CD1c-positive myeloid dendritic cell (primary cell): Measurements from ENCODE around the gene TMEM43.

ENCODE experiments used
- DNase-seq: peaks from one replicate; pipeline ENCODE4 v3.0.0-alpha.2; 2016; ENCODE audit errors: extremely low spot score

TMEM43 gene

DNA sequence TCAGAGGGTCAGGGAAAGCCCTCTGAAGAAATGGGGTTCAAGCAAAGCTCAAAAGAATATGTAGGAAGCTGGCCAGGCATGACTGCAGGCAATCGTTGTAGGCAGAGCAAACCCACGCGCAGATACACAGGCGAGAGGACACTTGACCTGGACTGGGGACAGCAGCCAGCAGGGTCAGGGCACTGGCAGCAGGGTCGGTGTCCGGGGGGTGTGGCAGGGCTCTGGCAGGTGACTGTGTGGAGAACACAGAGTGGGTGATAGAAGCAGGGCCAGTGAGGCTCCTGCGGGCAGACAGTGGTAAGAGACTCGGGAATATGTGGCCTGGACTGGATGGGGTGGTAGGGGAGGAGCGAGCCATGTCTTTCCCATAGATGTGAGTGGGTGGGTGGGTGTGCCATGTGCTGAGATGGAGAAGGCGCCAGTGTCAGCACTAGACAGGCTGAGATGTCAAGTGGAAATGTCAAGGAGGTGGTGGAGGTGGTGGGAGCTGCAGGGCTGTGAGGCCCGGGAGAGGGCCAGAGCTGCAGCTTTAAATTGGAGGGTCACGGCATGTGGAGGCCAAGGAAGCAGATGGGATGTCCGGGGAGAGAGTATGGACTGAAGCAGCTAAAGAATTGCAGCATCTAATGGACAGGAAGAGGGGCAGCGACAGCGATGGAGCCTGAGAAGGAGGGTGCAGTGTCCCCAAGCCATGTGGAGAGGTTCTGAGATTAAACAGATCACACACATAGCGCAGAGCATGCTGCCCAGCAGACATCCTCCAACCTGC, 13.4 kb downstream of the TMEM43 start:
- DNase-seq, result no peak

DNA sequence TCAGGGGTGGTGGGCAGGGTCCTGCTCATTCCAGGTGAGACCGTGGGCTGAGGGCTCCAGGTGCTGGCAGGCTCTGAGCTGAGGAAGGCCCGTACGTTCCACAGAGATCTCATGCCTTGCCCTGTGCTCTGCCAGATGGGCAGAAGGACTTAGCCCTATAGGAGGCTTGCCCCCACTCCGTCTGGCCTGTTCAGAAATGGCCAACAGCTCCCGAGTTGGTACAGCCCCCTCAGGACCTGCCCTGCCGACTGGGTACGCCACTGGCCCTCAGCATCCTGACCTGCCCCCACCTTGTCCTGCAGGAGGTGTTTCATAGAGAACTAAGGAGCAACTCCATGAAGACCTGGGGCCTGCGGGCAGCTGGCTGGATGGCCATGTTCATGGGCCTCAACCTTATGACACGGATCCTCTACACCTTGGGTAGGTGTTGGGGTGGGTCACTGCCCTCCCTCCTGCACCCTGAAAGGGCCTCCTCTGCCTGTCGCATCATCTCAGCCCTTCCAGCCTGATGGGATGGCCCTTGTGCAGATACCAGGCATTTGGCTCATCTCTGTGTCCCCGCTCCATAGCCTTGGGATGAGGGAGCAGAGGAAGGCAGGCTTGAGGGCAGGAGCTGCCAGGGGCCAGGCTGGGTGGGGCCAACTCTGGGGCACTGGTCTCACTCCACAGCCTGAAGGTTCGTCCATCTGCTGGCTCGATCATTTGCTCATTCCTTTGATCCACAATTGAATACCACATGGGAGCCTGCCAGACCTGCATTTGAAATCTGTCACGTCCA, 14.2 kb downstream of the TMEM43 start:
- DNase-seq, result no peak

DNA sequence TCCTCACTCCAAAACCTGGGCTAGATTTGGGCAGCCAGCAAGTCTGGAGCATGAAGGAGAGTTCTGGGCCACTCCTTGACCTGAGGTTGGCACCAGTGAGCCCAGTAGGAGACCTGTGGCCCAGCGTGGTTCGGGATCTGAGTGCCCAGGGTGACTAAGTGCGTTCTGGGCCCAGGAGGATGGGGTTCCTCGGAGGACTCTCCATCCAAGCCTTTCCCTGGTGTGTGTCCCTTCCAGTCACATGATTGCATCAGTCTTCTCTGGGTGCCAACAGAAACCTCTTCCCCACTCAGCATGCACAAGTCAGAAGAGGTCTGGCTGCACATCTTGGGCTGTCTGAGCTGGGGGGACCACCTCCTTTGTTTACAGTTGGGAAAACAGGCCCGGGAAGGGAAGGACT, 14.9 kb downstream of the TMEM43 start:
- no peak for DNase-seq

DNA sequence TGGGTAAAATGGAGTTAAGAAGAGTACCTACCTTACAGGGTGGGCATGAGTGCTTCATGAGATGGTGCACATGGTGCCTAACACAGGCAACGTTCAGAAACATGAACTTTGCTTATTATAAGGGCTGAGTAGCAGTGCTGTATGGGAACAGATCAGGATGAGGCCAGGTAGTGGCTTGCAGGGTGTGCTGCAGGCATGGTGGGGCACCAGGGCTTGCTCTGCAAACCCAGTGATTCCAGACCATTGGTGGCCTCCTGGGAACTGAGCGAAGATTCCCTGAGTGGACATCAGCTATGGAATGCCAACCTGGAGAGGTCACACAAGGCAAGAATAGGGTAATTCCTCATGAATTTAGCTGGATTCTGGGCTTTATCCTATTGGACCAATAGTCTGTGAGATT, 15.8 kb downstream of the TMEM43 start:
- DNase-seq, result no peak

DNA sequence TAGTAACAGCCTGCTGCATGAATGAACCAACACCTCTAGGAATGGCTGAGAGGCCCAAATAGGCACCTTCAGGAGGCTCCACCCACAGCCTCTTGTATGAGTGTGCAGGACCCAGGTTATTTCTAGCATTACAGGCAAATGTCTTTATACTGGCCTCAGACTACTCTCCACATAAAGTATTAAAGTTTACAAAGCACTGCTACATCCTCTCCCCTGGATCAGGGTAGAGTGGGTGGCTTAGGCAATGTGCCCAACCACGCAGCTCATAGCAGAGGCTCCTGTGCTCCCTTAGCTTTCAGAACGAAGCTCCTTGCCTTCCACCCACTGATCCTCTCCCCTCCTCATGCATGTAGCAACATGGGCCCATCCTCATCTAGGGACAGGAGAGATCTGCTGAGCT, 16.3 kb downstream of the TMEM43 start:
- peak; percentile 38 for DNase-seq

DNA sequence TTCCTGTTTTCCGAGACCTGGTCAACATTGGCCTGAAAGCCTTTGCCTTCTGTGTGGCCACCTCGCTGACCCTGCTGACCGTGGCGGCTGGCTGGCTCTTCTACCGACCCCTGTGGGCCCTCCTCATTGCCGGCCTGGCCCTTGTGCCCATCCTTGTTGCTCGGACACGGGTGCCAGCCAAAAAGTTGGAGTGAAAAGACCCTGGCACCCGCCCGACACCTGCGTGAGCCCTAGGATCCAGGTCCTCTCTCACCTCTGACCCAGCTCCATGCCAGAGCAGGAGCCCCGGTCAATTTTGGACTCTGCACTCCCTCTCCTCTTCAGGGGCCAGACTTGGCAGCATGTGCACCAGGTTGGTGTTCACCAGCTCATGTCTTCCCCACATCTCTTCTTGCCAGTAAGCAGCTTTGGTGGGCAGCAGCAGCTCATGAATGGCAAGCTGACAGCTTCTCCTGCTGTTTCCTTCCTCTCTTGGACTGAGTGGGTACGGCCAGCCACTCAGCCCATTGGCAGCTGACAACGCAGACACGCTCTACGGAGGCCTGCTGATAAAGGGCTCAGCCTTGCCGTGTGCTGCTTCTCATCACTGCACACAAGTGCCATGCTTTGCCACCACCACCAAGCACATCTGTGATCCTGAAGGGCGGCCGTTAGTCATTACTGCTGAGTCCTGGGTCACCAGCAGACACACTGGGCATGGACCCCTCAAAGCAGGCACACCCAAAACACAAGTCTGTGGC, 16.9 kb downstream of the TMEM43 start:
- peak; percentile 82 for DNase-seq

DNA sequence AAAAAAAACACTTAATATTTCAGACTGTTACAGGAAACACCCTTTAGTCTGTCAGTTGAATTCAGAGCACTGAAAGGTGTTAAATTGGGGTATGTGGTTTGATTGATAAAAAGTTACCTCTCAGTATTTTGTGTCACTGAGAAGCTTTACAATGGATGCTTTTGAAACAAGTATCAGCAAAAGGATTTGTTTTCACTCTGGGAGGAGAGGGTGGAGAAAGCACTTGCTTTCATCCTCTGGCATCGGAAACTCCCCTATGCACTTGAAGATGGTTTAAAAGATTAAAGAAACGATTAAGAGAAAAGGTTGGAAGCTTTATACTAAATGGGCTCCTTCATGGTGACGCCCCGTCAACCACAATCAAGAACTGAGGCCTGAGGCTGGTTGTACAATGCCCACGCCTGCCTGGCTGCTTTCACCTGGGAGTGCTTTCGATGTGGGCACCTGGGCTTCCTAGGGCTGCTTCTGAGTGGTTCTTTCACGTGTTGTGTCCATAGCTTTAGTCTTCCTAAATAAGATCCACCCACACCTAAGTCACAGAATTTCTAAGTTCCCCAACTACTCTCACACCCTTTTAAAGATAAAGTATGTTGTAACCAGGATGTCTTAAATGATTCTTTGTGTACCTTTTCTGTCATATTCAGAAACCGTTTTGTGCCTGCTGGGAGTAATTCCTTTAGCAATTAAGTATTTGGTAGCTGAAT, 17.9 kb downstream of the TMEM43 start:
- DNase-seq, result peak; percentile 71

DNA sequence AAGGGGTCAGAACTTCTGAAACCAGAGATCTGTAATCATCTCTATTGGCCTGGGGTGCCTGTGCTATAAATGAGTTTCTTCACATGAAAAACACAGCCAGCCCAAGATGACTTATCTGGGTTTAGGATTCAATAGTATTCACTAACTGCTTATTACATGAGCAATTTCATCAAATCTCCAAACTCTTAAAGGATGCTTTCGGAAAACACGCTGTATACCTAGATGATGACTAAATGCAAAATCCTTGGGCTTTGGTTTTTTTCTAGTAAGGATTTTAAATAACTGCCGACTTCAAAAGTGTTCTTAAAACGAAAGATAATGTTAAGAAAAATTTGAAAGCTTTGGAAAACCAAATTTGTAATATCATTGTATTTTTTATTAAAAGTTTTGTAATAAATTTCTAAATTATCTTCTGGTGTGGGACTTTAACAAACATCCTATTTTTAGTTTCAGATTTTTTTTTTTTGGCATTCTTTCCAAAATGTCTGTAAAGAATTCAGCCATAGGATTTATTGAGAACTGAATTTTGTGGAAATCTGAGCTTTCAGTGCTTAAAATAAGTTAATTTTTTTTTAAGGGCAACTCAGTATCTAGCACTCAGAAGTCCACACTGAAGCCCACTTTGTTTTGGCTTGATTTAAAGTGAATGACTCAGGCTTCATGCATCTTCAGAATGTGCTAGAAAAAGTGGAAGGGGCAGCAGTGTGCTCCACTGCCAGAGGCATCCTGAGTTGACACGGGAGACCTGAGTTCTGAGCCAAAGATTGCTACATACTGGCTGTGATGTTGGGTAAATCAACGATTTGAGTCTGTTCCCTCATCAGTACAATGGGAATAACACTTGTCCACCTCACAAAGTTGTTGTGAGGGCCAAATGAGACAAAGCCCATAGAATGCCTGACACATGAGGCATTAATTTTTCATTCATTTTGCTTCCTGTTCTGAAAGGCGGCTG, 18.7 kb downstream of the TMEM43 start:
- DNase-seq, result peak; percentile 72

DNA sequence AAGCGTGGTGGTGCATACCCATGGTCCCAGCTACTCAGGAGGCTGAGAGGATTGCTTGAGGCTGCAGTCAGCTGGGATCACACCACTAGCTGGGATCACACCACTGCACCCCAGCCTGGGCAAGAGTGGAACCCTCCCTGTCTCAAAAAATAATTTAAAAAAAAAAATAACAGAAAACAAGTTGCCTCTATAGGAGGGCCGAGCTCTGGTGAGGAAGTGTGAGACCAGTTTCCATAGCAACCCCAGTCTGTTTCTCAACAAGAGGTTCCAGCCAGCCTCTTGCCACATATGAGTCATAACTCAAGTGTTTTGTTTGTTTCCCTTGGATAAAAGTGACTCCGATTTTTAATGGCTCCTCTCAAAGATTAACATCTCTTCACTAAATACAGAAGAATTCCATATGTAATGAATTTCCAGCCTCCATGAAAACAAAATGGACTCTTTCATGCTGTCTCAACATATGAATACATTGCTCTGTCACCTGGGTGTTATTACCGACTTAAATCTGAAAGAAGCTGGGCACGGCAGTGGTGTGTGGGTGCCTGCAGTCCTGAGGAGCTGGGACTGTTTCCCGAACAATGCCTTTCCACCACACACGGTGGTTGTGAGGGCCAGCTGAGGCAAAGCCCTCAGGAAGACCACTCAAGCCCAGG, 19.7 kb downstream of the TMEM43 start:
- DNase-seq, result peak; percentile 98

DNA sequence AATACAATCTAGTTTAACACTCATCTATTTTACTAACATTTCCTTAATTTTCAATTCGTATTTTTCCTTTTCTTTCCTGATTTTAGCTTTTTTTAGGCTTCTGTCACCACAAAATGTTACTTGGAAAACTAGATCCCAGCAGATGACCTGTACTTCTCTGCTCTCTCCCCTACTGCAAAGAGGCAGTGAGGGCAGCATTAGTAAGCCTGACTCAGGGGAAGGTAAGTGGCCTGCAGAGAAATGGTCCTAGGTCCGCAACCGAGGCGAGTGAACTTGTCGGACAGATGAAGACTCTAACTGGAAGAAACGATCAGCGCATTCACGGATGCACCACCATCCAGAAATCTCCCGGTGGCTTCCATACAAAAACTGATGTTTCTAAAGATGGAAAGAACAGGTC, 20.4 kb downstream of the TMEM43 start:
- peak; percentile 16 for DNase-seq

DNA sequence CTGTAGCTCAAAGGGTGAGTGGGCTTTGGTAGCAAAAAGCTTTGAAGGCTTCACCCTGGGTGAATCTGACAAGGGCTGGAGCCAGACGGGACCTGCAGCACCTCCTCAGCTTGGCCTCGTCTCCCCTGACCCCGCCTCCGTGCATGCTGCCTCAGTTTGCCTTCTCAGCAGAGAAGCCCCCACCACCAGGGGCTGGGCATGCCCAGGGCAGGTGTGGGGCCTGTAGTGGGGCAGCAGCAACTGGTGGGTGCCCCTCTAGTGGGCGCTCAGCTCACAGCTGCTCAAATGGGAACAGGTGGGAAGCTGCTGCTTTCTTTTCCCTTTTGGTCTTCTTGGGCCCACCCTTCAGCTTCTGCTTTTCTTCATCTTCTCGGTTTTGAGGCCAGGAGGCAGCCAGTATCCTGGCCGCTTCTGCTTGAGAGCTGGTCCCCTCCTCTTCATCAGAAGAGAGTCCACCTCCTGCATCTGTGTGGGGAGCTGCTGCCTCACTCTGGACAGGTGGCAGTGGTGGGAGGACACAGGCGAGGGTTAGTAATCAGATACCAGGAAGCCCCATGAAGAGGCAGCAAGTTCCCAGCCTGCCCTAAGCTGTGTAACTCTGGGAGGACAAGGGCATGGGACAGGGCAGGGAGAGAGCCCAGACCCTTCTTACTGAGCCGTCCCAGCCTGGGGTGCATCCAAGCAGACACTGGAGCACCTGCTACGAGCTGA, 21.0 kb downstream of the TMEM43 start:
- DNase-seq, result peak; percentile 47

DNA sequence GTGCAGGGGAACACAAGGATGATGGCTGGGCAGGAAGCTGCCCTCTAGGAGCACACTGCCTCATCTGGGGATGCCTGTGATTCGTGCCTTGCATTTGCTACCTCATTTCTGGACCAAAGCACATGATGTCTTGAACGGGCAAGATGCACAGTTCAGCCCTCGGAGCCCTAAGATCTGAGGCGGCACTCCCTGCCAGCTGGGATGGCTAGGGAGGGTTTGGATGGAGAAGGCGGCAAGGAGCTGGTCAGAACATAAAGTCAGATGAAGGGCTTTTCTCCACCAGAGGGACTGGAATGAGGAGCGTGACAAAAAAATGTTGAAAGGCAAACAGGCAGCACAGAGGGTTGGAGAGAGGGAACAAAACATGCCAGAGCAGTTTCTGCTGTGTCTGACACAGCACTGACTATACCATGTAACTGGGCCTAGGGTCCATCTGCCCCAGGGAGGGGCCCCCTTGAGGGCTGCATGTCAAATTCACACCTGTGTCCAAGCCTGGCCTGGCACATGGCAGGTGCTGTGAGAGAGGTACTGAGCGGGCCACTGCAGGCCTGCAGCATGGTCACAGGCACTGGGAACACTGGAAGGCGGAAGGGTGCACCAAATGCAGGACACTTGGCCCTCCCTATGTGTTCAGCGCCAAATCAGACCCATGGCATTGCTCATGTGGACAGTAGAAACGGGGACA, 21.7 kb downstream of the TMEM43 start:
- DNase-seq, result no peak

DNA sequence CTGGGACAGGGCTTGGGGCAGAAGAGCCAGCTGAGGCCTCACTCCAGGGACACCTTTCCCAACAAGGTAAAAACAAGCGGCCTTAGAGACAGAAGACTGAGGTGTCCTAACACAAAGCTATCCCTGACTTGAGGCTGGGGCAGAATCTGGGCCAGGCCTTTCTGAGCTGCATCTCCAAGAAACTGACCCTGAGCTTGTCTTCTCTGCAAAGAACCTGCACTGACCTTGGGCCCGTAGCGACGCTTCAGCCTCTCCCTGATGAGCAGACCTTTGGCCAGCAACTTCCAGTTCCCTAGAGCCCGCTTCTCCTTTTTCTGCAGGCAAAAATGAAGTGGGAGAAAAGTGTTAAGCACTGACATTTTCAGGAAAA, 22.2 kb downstream of the TMEM43 start:
- DNase-seq, result peak; percentile 76

DNA sequence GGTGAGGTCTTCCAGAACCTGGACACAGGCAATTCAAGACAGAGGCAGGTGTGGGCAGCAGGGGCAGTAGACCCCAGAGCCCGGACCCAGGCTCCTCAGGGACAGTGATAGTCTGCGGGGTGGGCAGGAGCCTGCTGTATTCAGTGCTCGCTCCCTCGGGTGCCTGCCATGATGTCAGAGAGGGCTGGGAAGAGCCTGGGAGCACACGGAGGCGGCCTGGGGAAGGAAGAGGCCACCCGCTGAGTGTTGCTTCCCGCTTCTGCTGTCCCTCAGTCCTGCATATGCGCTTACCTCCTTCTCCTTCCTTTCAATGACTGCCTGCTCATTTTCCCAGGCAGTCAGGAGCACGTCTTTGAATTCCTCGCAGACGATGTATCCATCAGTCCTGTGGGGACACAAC, 22.8 kb downstream of the TMEM43 start:
- DNase-seq, result peak; percentile 40

DNA sequence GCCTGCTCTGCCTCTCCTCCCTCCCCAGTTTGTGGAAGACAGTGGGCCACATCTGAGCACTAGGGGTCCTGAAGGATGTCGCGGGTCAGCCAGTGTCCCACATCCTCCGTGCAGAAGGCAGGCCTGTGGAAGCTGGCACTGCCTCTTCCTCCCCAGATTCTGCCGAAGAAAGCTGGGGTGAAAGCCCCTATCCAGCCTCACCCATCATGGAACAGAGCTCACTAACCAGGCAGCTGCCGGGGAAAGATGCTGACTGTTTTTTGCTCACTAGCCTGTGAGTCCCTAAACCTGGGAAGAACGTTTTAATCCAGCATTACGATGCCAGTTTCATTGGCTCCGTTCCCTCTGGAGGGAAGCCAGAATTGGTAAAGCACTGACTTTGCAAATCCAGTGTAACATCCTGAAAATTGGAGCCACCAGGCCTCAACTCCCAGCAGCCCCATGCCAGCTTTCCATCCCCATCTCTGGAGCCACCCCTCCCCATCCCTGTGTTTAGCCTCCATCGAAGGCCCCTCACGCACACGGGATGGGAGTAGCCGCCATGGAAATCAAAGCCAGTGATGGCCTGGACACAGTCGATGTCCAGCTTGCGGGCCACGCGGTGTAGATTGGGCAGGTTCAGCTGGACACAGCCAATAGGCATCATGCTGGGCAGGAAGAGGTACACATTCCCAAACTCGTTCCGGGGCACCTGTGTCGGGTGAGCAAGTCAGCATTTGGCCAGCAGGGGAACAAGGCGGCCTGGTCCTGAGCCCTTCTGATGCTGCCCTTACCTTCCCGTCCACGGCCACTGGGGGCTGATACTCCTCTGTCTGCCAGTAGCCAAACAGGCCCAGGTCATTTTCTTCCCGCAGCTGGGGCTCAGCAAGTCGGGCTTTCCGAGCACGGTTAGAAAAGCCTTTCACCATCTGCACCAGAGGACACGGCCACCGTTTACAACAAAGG, 23.5 kb downstream of the TMEM43 start:
- no peak for DNase-seq

DNA sequence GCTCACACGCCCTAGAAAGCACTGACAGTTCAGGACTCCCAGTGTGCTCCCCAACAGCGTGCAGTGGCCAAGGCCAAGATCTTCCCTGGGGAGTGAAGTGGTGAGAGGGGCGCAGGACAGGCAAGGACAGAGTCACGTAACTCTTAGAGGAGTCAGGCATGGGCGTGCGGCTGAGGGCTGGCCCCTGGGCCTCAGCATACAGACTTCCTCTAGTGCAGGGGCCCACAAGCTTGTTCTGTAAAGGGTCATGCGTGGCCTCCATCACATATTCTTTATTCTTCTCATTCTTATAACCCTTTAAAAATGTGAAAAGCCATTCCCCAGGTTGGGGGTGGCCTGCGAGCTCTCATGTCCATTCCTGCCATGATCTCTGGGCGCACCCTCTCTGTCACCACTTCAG, 25.2 kb downstream of the TMEM43 start:
- DNase-seq, result no peak

DNA sequence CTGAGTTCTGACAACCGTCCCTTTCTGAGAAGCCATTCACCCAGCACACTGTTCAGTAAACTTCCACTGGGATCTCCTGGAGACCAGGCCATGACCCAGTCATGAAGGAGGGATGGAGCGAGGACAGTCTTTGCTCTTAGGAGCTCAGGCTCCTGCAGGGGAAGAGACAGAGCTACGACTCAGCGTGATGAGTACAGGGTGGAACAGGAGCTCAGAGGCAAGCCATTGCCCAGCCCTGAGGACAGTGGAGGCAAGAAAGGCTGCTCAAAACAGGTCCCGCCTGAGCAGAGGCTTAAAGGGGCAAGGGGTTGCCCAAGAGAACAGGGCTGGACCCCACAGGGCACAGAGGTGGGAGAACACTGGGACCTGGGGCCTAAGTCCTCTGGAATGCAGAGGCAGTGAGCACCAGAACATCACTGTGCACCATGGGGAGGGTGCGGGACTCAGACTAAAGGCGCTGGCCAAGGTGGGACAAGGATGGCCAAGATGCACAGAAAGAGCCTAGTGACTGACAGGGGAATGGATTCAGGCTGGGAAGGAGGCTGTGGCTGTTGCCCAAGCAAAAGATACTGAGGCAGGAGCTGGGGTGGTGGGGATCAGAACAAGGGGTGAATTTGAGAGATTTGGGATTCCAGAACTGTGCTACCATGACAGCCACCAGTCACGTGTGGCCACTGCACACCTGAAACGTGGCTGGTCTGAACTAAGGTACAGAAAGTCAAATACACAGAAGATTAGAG, 25.8 kb downstream of the TMEM43 start:
- DNase-seq, result no peak
